ENCODE data around the gene RNF19B.
A peak's percentile ranks its signal among the peaks of the same experiment; 100 is the strongest.

Gene RNF19B

DNA sequence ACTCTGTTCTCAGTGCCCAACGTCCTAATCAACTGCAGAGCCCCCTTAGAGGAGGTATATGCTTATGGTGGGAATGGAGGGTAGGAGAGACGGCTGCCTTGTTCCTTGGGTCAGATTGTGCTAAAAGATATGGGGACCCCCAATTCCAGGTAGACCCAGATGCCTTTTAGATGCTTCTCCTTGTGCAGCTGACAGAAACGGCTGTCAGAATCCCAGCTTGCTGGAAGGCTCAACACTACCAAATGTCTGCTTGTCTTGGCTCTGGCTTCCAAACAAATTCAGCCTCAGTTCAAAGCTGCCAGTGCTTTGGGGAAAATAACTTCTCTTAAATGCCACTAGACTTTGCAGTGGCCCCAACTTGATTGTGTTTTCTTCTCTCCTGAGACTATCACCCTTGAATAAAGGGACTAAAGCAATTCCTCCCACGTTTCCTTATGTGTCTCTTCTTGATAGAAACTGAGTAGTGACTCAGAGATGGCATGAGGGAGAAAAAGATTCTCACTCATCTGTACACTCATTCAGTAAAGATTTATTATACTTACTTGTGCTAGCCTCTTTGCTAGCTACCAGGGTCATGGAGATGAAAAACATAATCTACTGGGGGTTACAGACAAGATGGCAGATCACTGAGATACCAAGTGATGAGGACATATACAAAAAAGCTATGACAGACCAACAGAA is 3.4 kb upstream of the RNF19B start:
- Histone ChIP-seq H3K27me3 (peaks cover 21 to 26% (median 24%) of the 10 kb centered on the region in 11 experiments), H3K27ac (peak overlapping the region in 8 of 11 experiments; percentile 1 to 89 (median 26); a peak in 9 of 22 replicates), H4K20me1 (peaks cover 11 to 13% (median 12%) of the 10 kb centered on the region in 11 experiments), H3K4me3 (no peak overlapping the region), H3K4me2 (peak overlapping the region in 9 of 11 experiments; percentile 21 to 83 (median 38); a peak in 19 of 22 replicates), H3K36me3 (peaks cover 0 to 3% (median 0%) of the 10 kb centered on the region in 11 experiments; a peak in 5 of 22 replicates), H3K9ac (no peak overlapping the region), H3K9me3 (replicated peaks in 1 of 11) (peaks cover 0 to 23% (median 8%) of the 10 kb centered on the region in 11 experiments; a peak in 16 of 22 replicates), H3K4me1 (peaks cover 2 to 58% (median 40%) of the 10 kb centered on the region in 10 experiments; a peak in 17 of 20 replicates)
- no peak for TF ChIP-seq Cebpa-rat (IDR thresholded peaks at IDR 0.05)

- Histone ChIP-seq H3K9ac (peak overlapping the region in 1 of 11 experiments; percentile 36; a peak in 2 of 22 replicates), H4K20me1 (peaks cover 21 to 24% (median 23%) of the 10 kb centered on the region in 11 experiments), H3K4me3 (no peak overlapping the region), H3K27me3 (peaks cover 9 to 14% (median 13%) of the 10 kb centered on the region in 11 experiments), H3K9me3 (replicated peaks in 1 of 11) (peaks cover 0 to 14% (median 0%) of the 10 kb centered on the region in 11 experiments; a peak in 4 of 22 replicates), H3K27ac (peak overlapping the region in 7 of 11 experiments; percentile 6 to 89 (median 44); a peak in 10 of 22 replicates), H3K4me2 (peak overlapping the region in 10 of 11 experiments; percentile 0 to 83 (median 34); a peak in 11 of 22 replicates), H3K4me1 (peaks cover 14 to 54% (median 39%) of the 10 kb centered on the region in 10 experiments; a peak in 19 of 20 replicates), H3K36me3 (peaks cover 0 to 10% (median 0%) of the 10 kb centered on the region in 11 experiments; a peak in 7 of 22 replicates)
- 0 out of 22 replicates have a peak, but pooled peaks of 1 of the 11 experiments have one; percentile 26 for TF ChIP-seq Cebpa-rat (IDR thresholded peaks at IDR 0.05)
Observed at GRCh38 chr1:32966900-32967299, 2.3 kb upstream of the RNF19B start.

DNA sequence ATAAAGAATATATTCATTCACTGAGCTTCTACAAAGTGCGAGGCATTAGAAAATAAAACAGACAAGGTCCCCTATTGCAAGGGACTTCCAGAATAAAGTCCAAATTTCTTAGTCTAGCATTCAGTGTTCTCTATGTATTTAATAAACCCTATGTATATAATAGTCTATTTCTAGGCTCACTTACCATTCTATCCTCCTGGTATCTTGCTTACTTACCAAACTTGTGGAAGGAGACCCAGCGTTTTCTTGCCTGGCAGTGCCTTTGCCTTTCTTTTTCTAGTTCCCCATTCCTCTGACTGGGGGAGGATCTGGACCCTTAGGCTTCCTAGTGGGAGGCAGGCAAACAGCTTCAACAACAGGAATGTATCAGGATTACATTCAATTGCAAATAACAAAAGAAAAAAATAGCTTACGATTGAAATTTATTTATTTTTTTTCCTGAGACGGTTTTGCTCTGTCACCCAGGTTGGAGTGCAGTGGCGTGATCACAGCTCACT is 690 bp upstream of the RNF19B start:
- H3K9ac ChIP-seq: peak overlapping the region in 2 of 11 experiments; percentile 91 to 92; a peak in 2 of 22 replicates
- peak overlapping the region; percentile 30 to 95 (median 92); a peak in 21 of 22 replicates for H3K27ac ChIP-seq
- peaks cover 0 to 10% (median 0%) of the 10 kb centered on the region in 11 experiments; a peak in 7 of 22 replicates for H3K36me3 ChIP-seq
- no peaks in the 10 kb centered on the region for H3K27me3 ChIP-seq
- H3K4me2 ChIP-seq: peak overlapping the region; percentile 57 to 100 (median 87)
- peaks cover 28 to 70% (median 45%) of the 10 kb centered on the region in 10 experiments for H3K4me1 ChIP-seq
- H3K9me3 ChIP-seq (replicated peaks in 1 of 11): peaks cover 0 to 9% (median 0%) of the 10 kb centered on the region in 11 experiments; a peak in 1 of 22 replicates
- no peak for TF ChIP-seq Cebpa-rat (IDR thresholded peaks at IDR 0.05)
- H4K20me1 ChIP-seq: peaks cover 26 to 40% (median 38%) of the 10 kb centered on the region in 11 experiments
- H3K4me3 ChIP-seq: peak overlapping the region; percentile 91 to 100 (median 95)

DNA sequence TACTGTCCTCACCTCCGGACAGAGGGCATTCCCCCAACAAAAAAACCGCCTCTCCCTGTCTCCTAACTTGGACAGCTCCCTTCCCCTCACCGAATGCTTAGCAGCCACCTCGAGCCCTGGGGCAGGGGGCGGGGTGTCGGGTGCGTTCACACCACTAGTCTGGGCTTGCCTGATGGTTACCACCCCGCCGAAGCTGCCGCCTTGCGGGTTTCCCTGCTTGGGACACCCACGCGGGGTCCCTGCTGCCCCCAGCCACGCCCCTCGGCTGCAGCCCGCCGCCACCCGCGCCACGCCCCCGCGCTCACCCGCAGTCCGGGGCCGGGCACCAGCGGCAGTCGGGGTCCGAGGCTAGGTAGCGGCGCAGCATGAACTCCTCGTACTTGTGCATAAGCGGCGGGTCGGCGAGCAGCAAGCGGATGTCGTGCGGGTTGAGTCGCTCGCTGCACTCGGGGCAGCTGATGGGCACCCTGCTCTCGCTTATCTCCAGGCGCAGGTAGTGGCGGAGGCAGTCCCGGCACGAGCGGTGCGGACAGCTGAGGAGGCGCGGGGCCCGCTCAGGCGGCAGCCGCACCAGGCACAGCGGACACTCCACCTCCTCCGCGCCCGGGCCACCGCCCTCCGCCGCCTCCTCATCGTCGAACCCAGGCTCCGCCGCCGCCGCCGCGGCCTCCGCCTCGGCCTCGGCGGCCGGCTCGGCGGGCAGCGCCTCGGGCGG is 706 bp downstream of the RNF19B start:
- peak overlapping the region; percentile 91 to 100 (median 95) for H3K4me3 ChIP-seq
- peak overlapping the region; percentile 87 to 100 (median 97) for H3K4me2 ChIP-seq
- peak overlapping the region; percentile 78 to 95 (median 92) for H3K27ac ChIP-seq
- H3K4me1 ChIP-seq: peaks cover 41 to 71% (median 55%) of the 10 kb centered on the region in 10 experiments
- H3K36me3 ChIP-seq: peaks cover 0 to 17% (median 5%) of the 10 kb centered on the region in 11 experiments; a peak in 12 of 22 replicates
- H3K27me3 ChIP-seq: no peaks in the 10 kb centered on the region
- H3K9ac ChIP-seq: peak overlapping the region; percentile 89 to 97 (median 93)
- H4K20me1 ChIP-seq: peaks cover 32 to 54% (median 49%) of the 10 kb centered on the region in 11 experiments
- H3K9me3 ChIP-seq (replicated peaks in 1 of 11): peaks cover 0 to 9% (median 0%) of the 10 kb centered on the region in 11 experiments; a peak in 1 of 22 replicates
- TF ChIP-seq Cebpa-rat (IDR thresholded peaks at IDR 0.05): no peak

DNA sequence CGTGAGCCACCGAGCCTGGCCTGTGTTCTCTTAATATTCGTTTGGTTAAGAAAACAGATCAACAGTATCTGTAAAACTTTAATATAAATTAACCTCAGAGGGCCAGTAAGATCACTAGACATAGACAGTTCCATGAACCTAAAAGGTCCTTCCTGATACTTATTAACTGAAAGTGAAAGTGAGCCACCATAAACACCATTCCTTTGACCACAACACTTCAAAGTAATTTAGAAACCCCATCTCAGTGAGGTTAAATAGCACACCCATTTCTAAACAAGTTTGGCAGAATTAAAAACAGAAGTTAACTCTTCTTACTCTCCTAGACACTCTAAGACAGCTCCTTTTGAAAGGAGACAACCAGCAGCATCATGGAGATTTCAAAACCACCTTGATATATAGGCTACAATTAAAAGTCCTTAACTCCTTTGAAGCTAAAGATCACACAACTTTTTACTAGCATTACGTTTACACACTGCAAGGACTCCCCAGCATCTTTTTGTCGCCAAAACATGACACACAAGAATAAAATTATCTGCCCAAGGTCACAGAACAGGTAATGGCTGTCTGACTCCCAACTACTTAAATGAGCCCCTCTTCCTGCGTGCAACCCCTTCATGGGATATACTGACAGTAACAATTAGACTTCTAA is 2.2 kb downstream of the RNF19B start:
- peak overlapping the region; percentile 6 to 95 (median 92); a peak in 20 of 22 replicates for H3K27ac ChIP-seq
- H3K4me1 ChIP-seq: peaks cover 49 to 71% (median 57%) of the 10 kb centered on the region in 10 experiments
- H3K4me2 ChIP-seq: peak overlapping the region; percentile 87 to 100 (median 97)
- no peak for TF ChIP-seq Cebpa-rat (IDR thresholded peaks at IDR 0.05)
- H3K9ac ChIP-seq: peak overlapping the region; percentile 89 to 97 (median 93)
- peaks cover 44 to 69% (median 62%) of the 10 kb centered on the region in 11 experiments for H4K20me1 ChIP-seq
- peaks cover 0 to 9% (median 0%) of the 10 kb centered on the region in 11 experiments; a peak in 1 of 22 replicates for H3K9me3 ChIP-seq (replicated peaks in 1 of 11)
- H3K27me3 ChIP-seq: no peaks in the 10 kb centered on the region
- H3K36me3 ChIP-seq: peaks cover 4 to 32% (median 20%) of the 10 kb centered on the region in 11 experiments; a peak in 20 of 22 replicates
- peak overlapping the region; percentile 91 to 100 (median 95) for H3K4me3 ChIP-seq

- H3K27me3 ChIP-seq: no peaks in the 10 kb centered on the region
- peaks cover 13 to 47% (median 35%) of the 10 kb centered on the region in 11 experiments; a peak in 21 of 22 replicates for H3K36me3 ChIP-seq
- peaks cover 56 to 72% (median 65%) of the 10 kb centered on the region in 10 experiments for H3K4me1 ChIP-seq
- H3K9me3 ChIP-seq (replicated peaks in 1 of 11): peaks cover 0 to 6% (median 0%) of the 10 kb centered on the region in 11 experiments; a peak in 1 of 22 replicates
- peak overlapping the region; percentile 89 to 97 (median 93) for H3K9ac ChIP-seq
- peak in 8 of 11 experiments; percentile 64 to 99 (median 94); a peak in 16 of 22 replicates for TF ChIP-seq Cebpa-rat (IDR thresholded peaks at IDR 0.05)
- peak overlapping the region in 10 of 11 experiments; percentile 37 to 95 (median 92); a peak in 20 of 22 replicates for H3K27ac ChIP-seq
- H4K20me1 ChIP-seq: peaks cover 59 to 84% (median 77%) of the 10 kb centered on the region in 11 experiments
- peak overlapping the region; percentile 91 to 100 (median 95) for H3K4me3 ChIP-seq
- peak overlapping the region; percentile 87 to 100 (median 97) for H3K4me2 ChIP-seq
Observed at GRCh38 chr1:32960819-32961355, 3.7 kb downstream of the RNF19B start.

DNA sequence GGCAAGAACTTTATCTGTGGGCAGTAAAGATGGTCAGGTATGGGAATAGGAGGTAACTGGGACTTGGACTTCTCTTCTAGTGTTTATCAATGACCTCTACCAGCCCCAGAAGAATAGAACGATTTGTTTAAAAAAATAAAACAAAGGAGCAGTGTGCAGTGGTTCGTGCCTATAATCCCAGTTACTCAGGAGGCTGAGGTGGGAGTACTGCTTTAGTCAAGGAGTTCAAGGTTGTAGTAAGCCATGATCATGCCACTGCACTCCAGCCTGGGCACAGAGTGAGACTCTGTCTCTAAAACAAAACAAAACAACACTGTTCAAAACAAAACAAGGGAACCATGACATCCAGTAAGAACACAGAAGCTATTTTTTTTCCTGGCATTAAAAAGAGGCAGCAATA is 4.3 kb downstream of the RNF19B start:
- H3K27me3 ChIP-seq: no peaks in the 10 kb centered on the region
- H3K4me1 ChIP-seq: peaks cover 57 to 77% (median 67%) of the 10 kb centered on the region in 10 experiments

More for the DNA sequence above, 4.3 kb downstream of the RNF19B start:
- Histone ChIP-seq H3K4me2 (peak overlapping the region; percentile 87 to 100 (median 97)), H3K9me3 (replicated peaks in 1 of 11) (peaks cover 0 to 2% (median 0%) of the 10 kb centered on the region in 11 experiments; a peak in 1 of 22 replicates), H3K36me3 (peaks cover 16 to 53% (median 40%) of the 10 kb centered on the region in 11 experiments; a peak in 21 of 22 replicates), H3K4me3 (peak overlapping the region; percentile 91 to 100 (median 95); a peak in 19 of 20 replicates), H3K9ac (peak overlapping the region; percentile 89 to 97 (median 93); a peak in 21 of 22 replicates), H3K27ac (peak overlapping the region in 10 of 11 experiments; percentile 37 to 95 (median 92); a peak in 20 of 22 replicates), H4K20me1 (peaks cover 64 to 90% (median 82%) of the 10 kb centered on the region in 11 experiments)
- TF ChIP-seq Cebpa-rat (IDR thresholded peaks at IDR 0.05): no peak
